Smooth muscle cell (in vitro differentiated cells): ENCODE results near the gene MAST2. TPM values are rescaled to one million over a fixed set of nuclear protein-coding genes. Genes with fewer than 3 reads are reported as not detected.

Experiments used
- DNase-seq: peaks from one replicate; lab custom pipeline; 2025; ENCODE audit not compliant: unreplicated experiment; lab: John Stamatoyannopoulos, UW
- H2AFZ ChIP-seq: fragments of 200-600 bp; sonication (generic); 2 replicates; pipeline ENCODE4 v1.6.0; 2016; ENCODE audit warnings: antibody characterized with exemption, low read depth, mild to moderate bottlenecking
- H3F3A ChIP-seq: fragments of 200-600 bp; sonication (generic); 2 replicates; pipeline ENCODE4 v1.6.0; 2017; ENCODE audit warnings: antibody characterized with exemption, low read depth
- H3K27ac ChIP-seq: fragments of 200-600 bp; sonication (generic); 2 replicates; pipeline ENCODE4 v1.5.1; 2016; ENCODE audit warnings: low read depth, mild to moderate bottlenecking
- H3K27me3 ChIP-seq: fragments of 200-600 bp; sonication (generic); 2 replicates; pipeline ENCODE4 v1.6.1; 2016; ENCODE audit warnings: low read depth, mild to moderate bottlenecking
- H3K36me3 ChIP-seq: fragments of 200-600 bp; sonication (generic); 2 replicates; pipeline ENCODE4 v1.5.1; 2016; ENCODE audit warnings: low read depth
- H3K4me1 ChIP-seq: fragments of 200-600 bp; sonication (generic); 2 replicates; pipeline ENCODE4 v1.5.1; 2016; ENCODE audit warnings: low read depth
- H3K4me2 ChIP-seq: fragments of 200-600 bp; sonication (generic); 2 replicates; pipeline ENCODE4 v1.6.0; 2016; ENCODE audit warnings: mild to moderate bottlenecking
- H3K4me3 ChIP-seq: fragments of 200-600 bp; sonication (generic); 2 replicates; pipeline ENCODE4 v1.5.1; 2016; ENCODE audit warnings: mild to moderate bottlenecking
- H3K79me2 ChIP-seq: fragments of 200-600 bp; sonication (generic); 2 replicates; pipeline ENCODE4 v1.6.0; 2016; ENCODE audit warnings: low read depth, mild to moderate bottlenecking
- H3K9ac ChIP-seq: fragments of 200-600 bp; sonication (generic); 2 replicates; pipeline ENCODE4 v1.6.0; 2016; ENCODE audit warnings: low read depth
- H3K9me3 ChIP-seq: fragments of 200-600 bp; sonication (generic); replicated peaks from 2 replicates; pipeline ENCODE4 v1.5.1; 2016; ENCODE audit warnings: low read depth
- H4K20me1 ChIP-seq: fragments of 200-600 bp; sonication (generic); 2 replicates; pipeline ENCODE4 v1.6.0; 2016; ENCODE audit warnings: low read depth
- WGBS: methylation state at CpG from one replicate; pipeline ENCODE4 v1.1.7; 2016; ENCODE audit warnings: low lambda C conversion rate; 5-methylcytosine and 5-hydroxymethylcytosine counted together
- polyA plus RNA-seq: library from polyadenylated mRNA; unstranded; fragments of >200 nt; fragmentation: Nextera tagmentation; extraction: Ambion mirVana; gene quantifications from 2 replicates; pipeline ENCODE4 v1.2.1, GENCODE V29; 2016
- total RNA-seq: library from RNA; depleted of rRNA; stranded (reverse); fragments of >200 nt; gene quantifications from 2 replicates; pipeline ENCODE4 v1.2.3, GENCODE V29; 2014
- TF ChIP-seq, protein P1 (sequence below): fragments of 200-600 bp; sonication (generic); IDR thresholded peaks from 2 replicates; pipeline ENCODE4 v1.5.1; 2017; ENCODE audit warnings: borderline replicate concordance, mild to moderate bottlenecking, antibody characterized with exemption; ENCODE audit not compliant: insufficient read depth, poor library complexity, severe bottlenecking

MAST2 gene
- total and polyA plus RNA-seq, 2 experiments from 2014 or later: 18.4 to 26.2 TPM

GRCh38 chr1:46002551-46003150, 199.2 kb downstream of the MAST2 start:
- no peaks in the 10 kb centered on the region for H3F3A ChIP-seq
- no peak for DNase-seq
- no peaks in the 10 kb centered on the region for H3K4me1 ChIP-seq
- H2AFZ ChIP-seq: no peak overlapping the region
- no peaks in the 10 kb centered on the region for H4K20me1 ChIP-seq
- no peak overlapping the region for H3K4me3 ChIP-seq
- 100% methylated on average over 3 of the region's 3 CpGs for WGBS
- TF ChIP-seq, protein P1, sequence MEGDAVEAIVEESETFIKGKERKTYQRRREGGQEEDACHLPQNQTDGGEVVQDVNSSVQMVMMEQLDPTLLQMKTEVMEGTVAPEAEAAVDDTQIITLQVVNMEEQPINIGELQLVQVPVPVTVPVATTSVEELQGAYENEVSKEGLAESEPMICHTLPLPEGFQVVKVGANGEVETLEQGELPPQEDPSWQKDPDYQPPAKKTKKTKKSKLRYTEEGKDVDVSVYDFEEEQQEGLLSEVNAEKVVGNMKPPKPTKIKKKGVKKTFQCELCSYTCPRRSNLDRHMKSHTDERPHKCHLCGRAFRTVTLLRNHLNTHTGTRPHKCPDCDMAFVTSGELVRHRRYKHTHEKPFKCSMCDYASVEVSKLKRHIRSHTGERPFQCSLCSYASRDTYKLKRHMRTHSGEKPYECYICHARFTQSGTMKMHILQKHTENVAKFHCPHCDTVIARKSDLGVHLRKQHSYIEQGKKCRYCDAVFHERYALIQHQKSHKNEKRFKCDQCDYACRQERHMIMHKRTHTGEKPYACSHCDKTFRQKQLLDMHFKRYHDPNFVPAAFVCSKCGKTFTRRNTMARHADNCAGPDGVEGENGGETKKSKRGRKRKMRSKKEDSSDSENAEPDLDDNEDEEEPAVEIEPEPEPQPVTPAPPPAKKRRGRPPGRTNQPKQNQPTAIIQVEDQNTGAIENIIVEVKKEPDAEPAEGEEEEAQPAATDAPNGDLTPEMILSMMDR: no peak
- H3K9me3 ChIP-seq: no peaks in the 10 kb centered on the region
- H3K9ac ChIP-seq: no peak overlapping the region
- H3K4me2 ChIP-seq: no peak overlapping the region
- no peaks in the 10 kb centered on the region for H3K79me2 ChIP-seq
- H3K36me3 ChIP-seq: no peaks in the 10 kb centered on the region
- no peak overlapping the region for H3K27ac ChIP-seq
- no peaks in the 10 kb centered on the region for H3K27me3 ChIP-seq

GRCh38 chr1:46003315-46003714, 199.9 kb downstream of the MAST2 start:
- Histone ChIP-seq H3K4me3 (no peak overlapping the region), H3K79me2 (no peaks in the 10 kb centered on the region), H3K9me3 (no peaks in the 10 kb centered on the region), H3K4me1 (no peaks in the 10 kb centered on the region), H3K27me3 (no peaks in the 10 kb centered on the region), H4K20me1 (no peaks in the 10 kb centered on the region), H3K9ac (no peak overlapping the region), H2AFZ (no peak overlapping the region), H3K4me2 (no peak overlapping the region), H3K27ac (no peak overlapping the region), H3K36me3 (no peaks in the 10 kb centered on the region), H3F3A (no peaks in the 10 kb centered on the region)
- WGBS: 82% methylated on average over 5 of the region's 5 CpGs
- DNase-seq: no peak
- TF ChIP-seq, protein P1: no peak

- Histone ChIP-seq H3K9ac (no peak overlapping the region), H4K20me1 (no peaks in the 10 kb centered on the region), H3K27me3 (no peaks in the 10 kb centered on the region), H3K36me3 (no peaks in the 10 kb centered on the region), H3K79me2 (no peaks in the 10 kb centered on the region), H3F3A (no peaks in the 10 kb centered on the region), H3K27ac (no peak overlapping the region), H2AFZ (no peak overlapping the region), H3K4me3 (no peak overlapping the region), H3K4me1 (no peaks in the 10 kb centered on the region), H3K9me3 (no peaks in the 10 kb centered on the region), H3K4me2 (no peak overlapping the region)
- WGBS: 100% methylated on average over 1 of the region's 1 CpG
- TF ChIP-seq, protein P1: no peak
- DNase-seq: no peak
Measured at GRCh38 chr1:46004492-46004891, 201.1 kb downstream of the MAST2 start.

GRCh38 chr1:46005594-46005993, 202.2 kb downstream of the MAST2 start:
- Histone ChIP-seq H3K27ac (no peak overlapping the region), H3K4me1 (no peaks in the 10 kb centered on the region), H3F3A (no peaks in the 10 kb centered on the region), H3K4me3 (no peak overlapping the region), H2AFZ (no peak overlapping the region), H3K4me2 (no peak overlapping the region), H3K27me3 (no peaks in the 10 kb centered on the region), H3K9ac (no peak overlapping the region), H3K79me2 (no peaks in the 10 kb centered on the region), H3K36me3 (peaks cover 3% of the 10 kb centered on the region), H3K9me3 (no peaks in the 10 kb centered on the region), H4K20me1 (no peaks in the 10 kb centered on the region)
- DNase-seq: no peak
- 87% methylated on average over 1 of the region's 1 CpG for WGBS
- TF ChIP-seq, protein P1: no peak
